Ovary (tissue), 9 donors: ENCODE data around the gene PCDH18. TPM values are rescaled to one million over a fixed set of nuclear protein-coding genes. Genes with fewer than 3 reads are reported as not detected.
"Not testable (repeated sequence)": the region's sequence is repeated elsewhere in the genome, so short reads cannot be mapped to it uniquely, and the experiment has no call there.

ENCODE experiments used
- DNase-seq, 5 donors: peaks; one replicate each; pipeline ENCODE4 v3.0.0-alpha.2; 2019 to 2020
- H3K27ac ChIP-seq, 2 donors: fragments of 200-600 bp; one replicate each; pipeline versions ENCODE4 v1.5.1 to v1.8.0; 2019 to 2022
- H3K27me3 ChIP-seq: fragments of 200-600 bp; one replicate; pipeline ENCODE4 v1.8.0; 2022
- H3K36me3 ChIP-seq: fragments of 200-600 bp; sonication (generic); one replicate; pipeline ENCODE4 v1.5.1; 2019
- H3K4me1 ChIP-seq: one replicate; pipeline ENCODE4 v1.8.1; 2013; ENCODE audit warnings: mild to moderate bottlenecking, moderate library complexity; ENCODE audit not compliant: insufficient read depth
- H3K4me3 ChIP-seq: fragments of 200-600 bp; sonication (generic); one replicate; pipeline ENCODE4 v1.5.1; 2017
- H3K9me3 ChIP-seq, 2 donors: fragments of 200-600 bp in 1 of 2; sonication (generic) in 1 of 2; one replicate each; pipeline versions ENCODE4 v1.5.1 to v1.8.1; 2013 to 2019; ENCODE audit warnings: mild to moderate bottlenecking in 1 of 2, moderate library complexity in 1 of 2
- CTCF ChIP-seq, 3 donors: fragments of 450-650 bp in 2 of 3; fragments of 200-600 bp in 1 of 3; IDR thresholded peaks; one replicate each; pipeline versions ENCODE4 v1.5.1 to v1.8.0; 2016 to 2022; ENCODE audit warnings: antibody characterized with exemption in 3 of 3, mild to moderate bottlenecking in 1 of 3
- EP300 ChIP-seq: sonication (generic); formaldehyde crosslinking; IDR thresholded peaks from one replicate; pipeline ENCODE4 v1.6.1; 2017; ENCODE audit warnings: antibody characterized with exemption
- POLR2A ChIP-seq: fragments of 450-650 bp; IDR thresholded peaks from one replicate; pipeline ENCODE4 v1.6.1; 2017; ENCODE audit warnings: antibody characterized with exemption, mild to moderate bottlenecking, moderate library complexity
- WGBS, 3 donors: extraction: QIAGEN DNeasy Blood & Tissue Kit in 1 of 3; methylation state at CpG; one replicate each; pipeline versions ENCODE4 v1.1.5 to v1.1.7; 2013 to 2017; 5-methylcytosine and 5-hydroxymethylcytosine counted together
- intact Hi-C, 4 donors: fragments of 100-400 bp; cut with DNase I; formaldehyde crosslinking; loops; one replicate each; pipeline versions ENCODE4 v1.11.0 to v1.15.1; 2022 to 2023
- polyA plus RNA-seq, 2 donors: library from polyadenylated mRNA; stranded (reverse); fragments of 200-250 nt in 1 of 2; fragments of 350-450 nt in 1 of 2; fragmentation: Illumina TruSeq in 1 of 2; extraction: RNeasy Lipid Tissue Mini Kit (QIAGEN cat#74804) in 1 of 2; gene quantifications; one replicate each; pipeline ENCODE4 v1.2.3, GENCODE V29; 2013 to 2014
- total RNA-seq, 7 donors: library from RNA; depleted of rRNA in 2 of 7; stranded (reverse); fragments of >200 nt in 2 of 7; fragmentation: NEBNext Ultra II Directional in 3 of 7; extraction: Animal tissue kit (Norgen Biotek cat#: 25700) in 3 of 7; gene quantifications; one replicate each; pipeline versions ENCODE4 v1.1.0 to v1.2.4, GENCODE V29; 2016 to 2023
- donor health status: DM: no; HTN: no; CAD: no; lungs with moderate emphysema.
- donor health status: DM: no; HTN: no; CAD: no.
- donor health status: Bipolar disorder and iron deficiency.
- donor health status: DM: yes; HTN: yes; CAD: no.
- donor health status: DM: no; HTN: no; CAD: no.
- donor health status: DM: yes; HTN: yes; CAD: no.

Gene PCDH18
- total and polyA plus RNA-seq, 9 donors, result 14.1 to 48.4 (median 15.7) TPM

GRCh38 chr4:137509855-137510282 lies 22.4 kb downstream of the PCDH18 start:
- Histone ChIP-seq H3K9me3 (no peaks in the 10 kb centered on the region), H3K4me3 (no peak overlapping the region), H3K27ac (no peak overlapping the region), H3K4me1 (peaks cover 4% of the 10 kb centered on the region), H3K36me3 (no peaks in the 10 kb centered on the region), H3K27me3 (no peaks in the 10 kb centered on the region)
- 69 to 87% (median 77%) methylated on average over 4 of the region's 4 CpGs for WGBS, 3 donors
- no peak for DNase-seq
- TF ChIP-seq EP300 (no peak), CTCF (IDR thresholded peaks at IDR 0.05) (no peak)
- intact Hi-C loops, result no loop called here

GRCh38 chr4:137502339-137503129 lies 29.8 kb downstream of the PCDH18 start:
- no peak for DNase-seq
- no peaks in the 10 kb centered on the region for H3K4me1 ChIP-seq
- H3K36me3 ChIP-seq, result no peaks in the 10 kb centered on the region
- H3K27me3 ChIP-seq, result no peaks in the 10 kb centered on the region
- H3K27ac ChIP-seq, result no peak overlapping the region
- intact Hi-C loops, result no loop called here
- TF ChIP-seq EP300, result no peak
- WGBS, 3 donors, result 46 to 51% (median 47%) methylated on average over 6 of the region's 6 CpGs
- H3K4me3 ChIP-seq, result no peak overlapping the region
- H3K9me3 ChIP-seq, result no peaks in the 10 kb centered on the region

GRCh38 chr4:137496267-137496666 lies 36.0 kb downstream of the PCDH18 start:
- H3K4me1 ChIP-seq, H3K9me3 ChIP-seq, H3K27me3 ChIP-seq, intact Hi-C loops, H3K36me3 ChIP-seq, H3K4me3 ChIP-seq, H3K27ac ChIP-seq, DNase-seq: not testable (repeated sequence)
- WGBS, 3 donors, result 81 to 93% (median 93%) methylated on average over 14 to 25 of the region's 29 CpGs

- H3K4me3 ChIP-seq, result no peak overlapping the region
- H3K9me3 ChIP-seq, result no peaks in the 10 kb centered on the region
- TF ChIP-seq POLR2A (no peak), EP300 (no peak), CTCF (IDR thresholded peaks at IDR 0.05) (no peak)
- H3K27me3 ChIP-seq, result no peaks in the 10 kb centered on the region
- H3K27ac ChIP-seq, result no peak overlapping the region
- WGBS, 3 donors, result 85 to 97% (median 95%) methylated on average over 2 of the region's 2 CpGs
- intact Hi-C loops, result no loop called here
- no peaks in the 10 kb centered on the region for H3K4me1 ChIP-seq
- no peaks in the 10 kb centered on the region for H3K36me3 ChIP-seq
- DNase-seq, result no peak
These were observed 36.7 kb downstream of the PCDH18 start for GRCh38 chr4:137495578-137495977.

- H3K36me3 ChIP-seq, H3K27ac ChIP-seq, H3K4me3 ChIP-seq, H3K27me3 ChIP-seq, intact Hi-C loops, DNase-seq, H3K4me1 ChIP-seq, H3K9me3 ChIP-seq: not testable (repeated sequence)
- 86 to 90% (median 87%) methylated on average over 11 of the region's 11 CpGs for WGBS, 3 donors
These were observed 48.9 kb downstream of the PCDH18 start for GRCh38 chr4:137483313-137483959.

GRCh38 chr4:137479657-137480056 lies 52.6 kb downstream of the PCDH18 start:
- DNase-seq, H3K9me3 ChIP-seq, H3K4me3 ChIP-seq, H3K4me1 ChIP-seq, H3K27ac ChIP-seq, H3K36me3 ChIP-seq, H3K27me3 ChIP-seq, intact Hi-C loops: not testable (repeated sequence)
- WGBS, 3 donors, result 95% methylated on average over 5 of the region's 5 CpGs
